Erythroblast (primary cell): ENCODE results near the gene HMGN3.

Experiments
- DNase-seq, 2 experiments: peaks; one replicate each; lab custom pipeline; 2025; lab: John Stamatoyannopoulos, UW
- GATA1 ChIP-seq: IDR thresholded peaks from 2 replicates; pipeline ENCODE4 v1.6.1; 2011; ENCODE audit warnings: low read depth, mild to moderate bottlenecking, control low read depth, low read length, moderate library complexity
- POLR2A ChIP-seq: IDR thresholded peaks from 2 replicates; pipeline ENCODE4 v1.6.1; 2011; ENCODE audit warnings: mild to moderate bottlenecking, low read length

The HMGN3 gene

DNA sequence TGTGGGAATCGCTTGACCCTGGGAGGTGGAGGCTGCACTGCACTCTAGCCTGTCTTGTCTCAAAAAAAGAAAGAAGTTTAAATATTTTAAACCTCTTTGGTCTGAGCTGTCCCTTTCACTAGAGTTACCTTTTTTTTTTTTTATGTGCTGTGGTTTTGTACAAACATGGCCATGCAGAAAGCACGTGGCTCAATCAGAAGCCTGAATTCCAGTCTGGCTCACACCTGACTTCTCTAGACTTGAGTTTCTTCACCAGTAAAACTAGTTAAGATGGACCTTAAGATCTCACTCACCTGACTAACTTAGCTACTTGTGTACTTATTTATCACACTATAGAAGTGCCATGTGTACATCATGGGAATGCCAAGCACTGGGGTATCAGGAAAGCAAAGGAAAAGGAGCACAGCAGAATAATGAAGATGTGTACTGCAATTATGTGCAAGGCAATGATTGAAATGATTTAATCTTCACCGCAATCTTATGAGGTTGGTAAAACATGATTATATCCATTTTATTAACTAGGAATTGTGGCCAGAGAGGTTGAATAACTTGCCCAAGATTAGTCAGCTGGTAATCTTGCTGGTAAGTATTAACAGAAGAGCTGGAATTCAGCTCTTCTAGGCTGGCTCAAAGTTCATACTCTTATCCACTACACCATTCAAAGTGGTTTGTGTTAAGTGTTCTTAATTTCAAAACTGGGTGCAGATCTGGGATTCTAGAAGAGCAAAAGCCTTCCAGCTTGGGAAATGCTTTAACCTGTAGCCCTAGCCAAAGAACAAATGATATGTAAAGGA lies 10.7 kb downstream of the HMGN3 start:
- no peak for TF ChIP-seq GATA1
- TF ChIP-seq POLR2A: no peak

DNA sequence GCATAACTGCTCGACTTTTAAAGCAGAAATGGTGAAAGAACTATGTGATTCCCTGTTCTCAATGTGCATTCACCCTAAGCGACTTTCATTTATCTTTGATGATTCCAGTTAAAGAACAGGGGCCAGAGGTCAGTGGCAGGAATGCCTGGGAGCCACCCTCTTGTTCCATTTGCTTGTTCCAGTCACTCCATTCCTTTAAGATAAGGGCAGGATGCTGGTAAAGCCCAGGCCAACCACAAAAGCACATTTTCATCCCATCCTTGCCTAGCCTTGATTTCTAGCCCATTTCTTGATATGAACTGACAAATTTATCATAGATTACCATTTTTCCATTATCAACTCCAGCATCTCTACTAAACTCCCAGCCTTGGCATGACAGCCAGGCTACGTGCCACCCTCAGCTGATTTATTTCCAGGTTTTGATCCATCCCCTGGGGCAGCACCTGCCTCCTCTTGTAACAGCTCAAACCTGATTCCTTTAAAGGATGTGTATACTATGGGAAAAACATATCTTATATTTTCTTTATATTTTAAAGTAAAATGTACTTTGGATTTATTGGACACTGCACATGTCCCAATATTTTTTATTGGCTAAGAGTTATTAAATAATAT lies 19.2 kb downstream of the HMGN3 start:
- TF ChIP-seq POLR2A: no peak
- no peak for TF ChIP-seq GATA1

More for the DNA sequence above, 10.7 kb downstream of the HMGN3 start:
- no peak for DNase-seq

DNA sequence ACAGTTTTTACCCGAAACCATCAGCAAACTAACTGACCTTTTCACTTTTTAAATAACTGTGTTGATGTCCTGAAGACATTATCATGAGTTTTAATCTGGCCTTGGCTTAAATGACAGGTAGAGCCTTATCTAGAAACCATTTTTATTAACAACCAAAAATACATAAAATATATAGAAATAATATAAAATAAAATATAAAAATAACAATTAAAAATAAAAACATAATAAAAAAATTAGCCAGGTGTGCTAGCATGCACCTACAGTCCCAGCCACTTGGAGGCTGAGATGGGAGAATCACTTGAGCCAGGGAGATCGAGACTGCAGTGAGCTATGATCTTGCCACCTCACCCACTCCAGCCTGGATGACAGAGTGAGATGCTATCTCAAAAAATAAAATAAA lies 21.6 kb downstream of the HMGN3 start:
- no peak for DNase-seq
- TF ChIP-seq GATA1: no peak
- TF ChIP-seq POLR2A: no peak

More for the DNA sequence above, 19.2 kb downstream of the HMGN3 start:
- DNase-seq: no peak

DNA sequence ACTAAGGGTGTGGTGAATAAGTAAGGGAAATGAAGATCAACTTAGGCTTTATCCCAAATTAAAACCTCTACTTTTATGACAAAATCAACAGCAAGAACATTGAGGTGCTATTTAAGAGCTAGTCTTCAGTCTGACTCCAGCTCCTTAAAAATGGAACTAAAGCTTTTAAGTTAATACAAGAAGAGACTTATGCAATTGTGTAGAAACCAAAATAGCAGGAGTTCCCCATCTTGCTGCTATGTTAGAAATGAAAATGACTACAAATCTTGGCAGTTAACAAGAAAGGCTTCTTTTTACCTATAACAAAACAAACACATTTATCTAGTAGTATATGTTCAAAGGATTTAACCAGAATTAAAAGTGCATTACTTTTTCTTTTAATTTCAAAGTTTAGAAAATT lies 25.7 kb downstream of the HMGN3 start:
- TF ChIP-seq POLR2A (no peak), GATA1 (no peak)
- DNase-seq: no peak

DNA sequence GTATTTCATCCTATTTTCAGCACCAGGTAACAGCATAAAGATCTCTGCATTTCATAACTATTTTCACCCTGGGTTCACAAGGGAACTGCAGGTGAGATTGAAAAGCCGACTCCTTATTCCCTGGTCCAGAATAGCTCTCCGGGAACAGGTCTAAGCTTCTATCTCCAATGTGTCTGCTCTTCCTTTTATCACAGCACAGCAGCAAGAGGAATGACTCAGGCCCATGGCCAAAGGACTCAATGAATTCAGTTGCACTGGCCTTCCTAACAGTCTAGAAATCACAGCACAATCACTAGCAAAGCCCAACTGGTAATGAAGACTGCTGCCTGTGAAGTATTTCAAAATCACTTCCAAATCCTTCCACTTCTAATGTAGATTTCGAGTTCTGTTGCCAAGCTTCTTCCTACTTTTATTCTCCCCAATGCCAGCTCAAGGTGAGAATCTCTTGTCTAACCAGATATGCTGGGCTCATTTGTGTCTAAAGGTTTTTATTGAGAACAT lies 30.7 kb downstream of the HMGN3 start:
- DNase-seq: no peak
- TF ChIP-seq GATA1 (no peak), POLR2A (no peak)

DNA sequence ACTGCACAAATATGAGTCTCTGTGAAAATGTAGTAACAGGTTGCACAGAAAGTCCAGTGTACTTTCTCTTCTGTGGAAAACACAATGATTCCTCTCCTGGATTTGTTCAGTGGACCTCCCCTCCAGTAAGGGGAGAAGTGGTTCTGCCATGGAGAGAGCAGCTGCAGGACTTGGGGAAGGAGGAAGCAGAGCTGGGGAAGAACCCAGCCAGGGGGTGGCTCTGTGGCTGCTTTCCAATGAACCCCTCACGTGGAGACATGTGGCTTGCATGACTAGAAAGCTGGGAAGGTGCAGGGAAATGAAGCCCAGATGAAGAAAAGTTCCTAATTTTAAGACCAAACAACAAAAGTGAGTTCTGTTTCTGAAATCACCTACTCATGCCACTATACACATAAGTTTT lies 31.9 kb downstream of the HMGN3 start:
- no peak for DNase-seq
- TF ChIP-seq POLR2A: no peak
- no peak for TF ChIP-seq GATA1

DNA sequence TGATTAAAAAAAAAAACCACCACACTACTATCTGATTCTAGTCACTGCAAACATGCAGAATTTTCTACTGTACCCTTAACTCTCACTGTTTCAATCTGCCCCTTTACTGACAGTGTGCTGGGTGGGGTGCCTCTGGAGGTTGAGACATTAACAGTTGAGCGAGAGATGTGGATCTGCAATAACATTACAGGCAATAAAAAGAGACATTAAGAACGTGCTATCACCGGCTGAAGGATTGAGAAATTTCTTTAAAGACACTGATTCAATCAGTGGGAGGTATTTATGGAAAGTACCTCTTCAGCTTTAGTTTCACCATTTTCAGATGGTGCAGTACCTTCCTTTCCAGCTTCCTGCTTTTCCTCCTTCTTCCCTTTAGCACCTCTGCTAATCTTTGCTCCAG lies 32.5 kb downstream of the HMGN3 start:
- no peak for TF ChIP-seq POLR2A
- TF ChIP-seq GATA1: no peak
- no peak for DNase-seq

DNA sequence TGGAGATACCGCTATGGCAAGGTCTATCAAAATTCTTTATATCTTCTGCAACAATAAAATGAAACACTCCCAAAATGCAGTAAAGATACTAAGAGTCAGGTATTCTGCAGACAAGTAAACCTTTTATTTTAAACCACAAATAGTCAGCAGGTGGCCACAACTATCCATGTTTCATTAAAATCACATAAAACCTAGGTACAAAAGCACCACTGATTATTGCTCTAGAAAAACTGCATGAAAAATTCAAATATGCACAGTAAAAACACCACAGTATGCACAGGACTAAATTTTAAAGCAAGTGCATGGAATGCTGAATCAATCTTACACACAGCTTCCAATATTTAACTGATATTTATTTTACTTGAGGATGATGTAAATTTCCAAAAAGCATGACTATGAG lies 33.3 kb downstream of the HMGN3 start:
- TF ChIP-seq POLR2A: no peak
- TF ChIP-seq GATA1: no peak
- DNase-seq: no peak

DNA sequence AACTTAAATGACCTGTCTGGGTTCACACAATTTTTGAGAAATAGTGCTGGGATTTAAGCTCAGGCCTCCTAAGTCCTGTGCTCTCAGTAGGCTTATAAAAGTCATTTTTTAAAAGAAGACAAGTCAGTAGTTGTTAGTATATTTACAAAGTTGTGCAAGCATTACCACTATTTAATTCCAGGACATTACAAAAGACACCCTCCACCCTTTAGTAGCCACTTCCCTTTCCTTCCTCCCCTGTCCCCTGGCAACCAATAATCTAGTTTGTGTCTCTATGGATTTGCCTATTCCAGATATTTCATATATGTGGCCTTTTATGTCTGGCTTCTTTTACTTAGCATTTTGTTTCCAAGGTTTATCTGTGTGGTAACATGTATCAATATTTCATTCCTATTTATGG lies 37.6 kb downstream of the HMGN3 start:
- no peak for DNase-seq

DNA sequence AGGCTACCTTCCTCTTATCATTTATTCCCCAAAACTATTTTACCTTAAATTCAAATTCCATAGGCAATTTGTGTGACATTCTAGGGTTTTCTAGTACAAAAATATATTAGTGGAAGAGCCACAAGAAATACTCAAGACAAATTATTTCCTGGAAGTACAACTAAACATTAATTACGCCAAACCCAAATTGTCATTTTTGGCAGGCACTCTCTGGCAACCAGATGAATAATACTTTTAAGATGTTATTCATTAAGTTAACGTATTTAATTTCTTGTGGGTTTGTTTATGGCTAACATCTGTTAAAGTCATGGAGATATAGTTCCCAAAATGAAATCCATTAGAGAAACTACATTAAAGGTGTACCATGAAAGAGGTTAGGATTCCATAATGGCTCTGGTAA lies 40.5 kb downstream of the HMGN3 start:
- DNase-seq: no peak
- no peak for TF ChIP-seq GATA1
- no peak for TF ChIP-seq POLR2A

More for the DNA sequence above, 37.6 kb downstream of the HMGN3 start:
- TF ChIP-seq POLR2A (no peak), GATA1 (no peak)

DNA sequence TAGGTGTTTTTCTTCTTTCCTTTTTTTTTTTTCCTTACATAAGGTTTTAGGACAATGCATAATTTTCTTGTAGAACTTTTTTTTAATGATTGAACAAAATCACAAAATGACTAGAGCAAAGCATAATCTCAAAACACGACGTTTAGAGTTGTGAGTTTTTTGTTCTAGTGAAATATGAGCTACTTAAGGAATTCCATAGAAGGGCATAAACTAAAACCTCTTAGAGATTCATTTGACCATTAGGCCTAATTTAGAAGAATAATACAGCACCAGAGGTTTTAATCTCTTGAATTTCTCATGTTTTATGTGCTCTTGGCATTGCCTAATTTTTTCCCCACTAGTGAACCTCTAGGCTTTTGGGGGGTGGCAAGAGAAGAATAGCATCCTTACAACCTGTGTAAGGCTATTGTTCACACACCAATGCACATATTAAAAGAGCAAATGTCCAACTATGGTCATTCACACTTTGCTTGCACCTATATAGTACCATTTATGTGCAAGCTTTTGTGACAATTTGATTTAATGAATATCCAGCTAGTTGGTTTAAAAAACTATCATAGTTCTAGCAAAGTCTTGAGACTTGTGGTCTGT lies 44.6 kb downstream of the HMGN3 start:
- DNase-seq: no peak
- TF ChIP-seq POLR2A (no peak), GATA1 (no peak)

DNA sequence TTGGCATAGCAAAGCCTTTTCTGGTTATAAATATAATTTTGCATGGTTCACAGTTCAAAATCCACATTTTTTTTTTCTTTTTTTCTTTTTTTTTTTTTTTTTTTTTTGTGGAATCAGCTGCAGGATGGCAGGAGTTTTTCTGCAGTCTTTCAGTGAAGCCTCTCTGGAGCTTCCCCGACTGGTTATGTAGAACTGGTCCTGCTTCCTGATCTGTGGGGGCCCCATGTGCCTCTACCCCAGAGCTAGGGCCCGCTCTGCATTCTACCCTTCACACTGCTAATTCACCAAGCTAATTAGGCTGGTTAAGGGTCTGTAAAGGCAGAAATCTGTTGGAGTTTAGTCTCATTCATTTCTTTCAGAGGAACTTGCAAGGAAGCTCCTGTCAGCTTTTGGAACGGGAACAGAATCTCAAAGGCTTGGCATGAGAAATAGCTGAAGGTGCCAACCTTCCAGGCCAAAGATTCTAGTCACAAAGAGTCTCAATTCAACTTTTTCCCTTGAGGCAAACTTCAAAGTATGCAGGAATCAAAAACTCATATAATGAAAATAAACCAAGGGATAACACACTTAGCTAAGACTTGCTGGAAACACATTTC lies 45.5 kb downstream of the HMGN3 start:
- DNase-seq: no peak
- TF ChIP-seq POLR2A: no peak
- no peak for TF ChIP-seq GATA1

DNA sequence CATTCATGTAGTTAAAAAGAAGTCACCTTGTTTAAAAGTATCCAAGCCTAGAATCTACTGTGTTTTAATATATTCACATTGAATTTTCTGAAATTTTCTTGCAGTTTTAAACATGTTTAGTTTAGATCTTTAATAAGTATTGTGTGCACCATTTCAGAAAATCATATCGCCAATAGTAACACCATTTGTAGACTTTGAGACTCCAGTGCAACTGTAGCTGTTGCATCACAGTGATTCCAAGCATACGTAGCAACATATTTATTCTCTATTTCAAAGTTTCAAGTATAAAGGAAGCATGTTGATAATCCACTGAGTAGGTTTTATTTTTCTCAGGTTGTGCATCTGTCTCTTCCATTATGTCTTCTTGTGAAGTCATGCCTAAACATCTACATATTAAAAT lies 46.4 kb downstream of the HMGN3 start:
- DNase-seq: no peak
- TF ChIP-seq GATA1 (no peak), POLR2A (no peak)

DNA sequence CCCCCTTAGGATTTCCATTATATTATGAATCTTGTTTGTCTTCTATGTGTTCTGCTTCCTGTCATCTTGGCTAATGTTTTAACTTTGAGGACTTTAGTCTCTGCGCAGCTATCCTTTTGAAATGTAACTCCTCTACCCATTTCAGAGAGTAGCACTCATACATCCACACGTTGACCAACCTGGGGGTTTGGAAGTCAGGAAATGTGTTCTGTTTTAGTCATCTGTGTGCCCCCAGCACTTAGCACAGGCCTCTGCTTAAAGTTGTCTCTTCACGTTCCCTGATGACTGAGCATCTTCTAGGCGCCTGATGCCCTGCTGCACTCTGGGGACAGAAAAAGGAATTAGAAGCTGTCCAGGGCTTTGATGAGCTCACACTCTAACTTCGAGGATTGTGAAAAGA lies 47.9 kb downstream of the HMGN3 start:
- TF ChIP-seq POLR2A: no peak
- TF ChIP-seq GATA1: no peak
- DNase-seq: no peak

DNA sequence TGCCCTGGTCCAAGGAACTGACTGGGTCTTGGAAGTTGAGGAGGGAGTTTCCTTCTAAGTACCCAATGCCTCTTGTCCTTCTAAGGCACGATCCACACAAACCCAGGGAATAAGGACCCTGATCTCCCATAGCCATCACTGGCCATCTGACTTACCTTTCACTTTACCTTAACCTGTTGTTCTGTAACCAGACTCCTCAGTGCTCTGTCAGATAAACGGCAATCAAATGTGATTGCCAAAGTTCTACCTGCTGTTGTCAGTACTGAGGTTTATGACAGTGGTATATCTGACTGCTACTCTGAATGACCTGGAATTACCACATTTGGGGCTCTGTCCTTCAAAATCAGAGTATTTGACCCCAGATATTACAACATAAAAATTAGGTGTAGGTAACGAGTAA lies 49.8 kb downstream of the HMGN3 start:
- no peak for DNase-seq
- no peak for TF ChIP-seq GATA1
